ENCODE results near the gene GORASP1.

DNA sequence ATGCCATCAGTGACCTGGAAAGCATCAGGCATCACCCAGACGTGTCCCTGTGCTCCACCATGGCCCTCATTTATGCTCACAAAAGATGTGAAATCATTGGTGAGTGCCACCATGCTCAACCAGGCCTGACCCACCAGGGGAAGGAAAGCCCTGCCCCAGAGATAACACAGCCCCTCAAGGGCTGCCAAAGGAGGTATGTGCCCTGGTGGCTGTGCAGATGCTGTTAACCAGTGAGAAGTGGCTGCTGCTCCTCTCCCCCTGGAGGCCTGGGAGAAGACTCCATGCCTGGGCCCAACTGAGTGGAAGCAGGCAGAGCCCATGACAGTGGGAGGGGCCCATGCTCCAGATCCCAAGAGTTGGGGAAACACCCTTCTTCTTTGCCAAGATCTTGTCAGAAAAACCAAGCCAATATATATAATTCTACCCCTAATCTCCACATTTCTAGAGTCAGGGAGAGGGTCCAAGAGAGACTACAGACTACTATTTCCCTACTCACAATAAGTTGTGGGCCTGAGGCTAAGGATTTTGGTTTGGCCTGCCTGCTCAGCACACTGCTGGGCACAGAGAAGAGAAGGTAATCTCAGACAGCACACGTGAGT, 2.7 kb upstream of the GORASP1 start:
- no peak for TF ChIP-seq CTCF (conservative IDR thresholded peaks at IDR 0.05)
- TF ChIP-seq ZFX (IDR thresholded peaks at IDR 0.05), result no peak

Data from C4-2B (cell line).